ENCODE data around the gene RFX1. TPM values are rescaled to one million over a fixed set of nuclear protein-coding genes. Genes with fewer than 3 reads are reported as not detected.

Gene RFX1
- total and polyA plus RNA-seq, 9 of the 15 experiments (the other 6 are each of a cell fraction or from before 2014, with no cell fraction given) = 0.14 to 19.3 (median 1.2) TPM

DNA sequence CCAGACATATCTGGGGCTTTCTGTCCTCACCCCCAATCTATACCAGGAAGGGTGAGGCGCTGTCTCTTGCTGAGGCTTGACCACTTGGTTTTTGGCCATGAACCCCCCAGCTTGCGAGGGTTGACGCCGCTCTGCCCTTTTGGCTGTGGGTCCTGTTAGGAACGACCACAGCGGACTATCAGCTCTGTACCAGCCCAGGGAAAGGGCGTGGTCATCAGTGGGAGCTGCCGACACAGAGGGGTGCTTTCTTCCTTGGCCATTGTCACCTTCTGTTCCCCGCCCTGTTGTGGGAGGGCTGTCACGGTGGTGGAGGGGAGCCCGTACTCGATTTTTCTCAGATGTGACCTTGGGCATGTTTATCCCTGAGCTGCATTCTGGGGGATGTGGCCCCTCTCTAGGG, 48.1 kb downstream of the RFX1 start (continued):
- TF ChIP-seq ZBTB2 (IDR thresholded peaks at IDR 0.05) = peak; percentile 60; the same call in 1 of the 2 replicates
- 0 out of 2 replicates have a peak, but pooled peaks have one; percentile 12 for TF ChIP-seq TAL1 (IDR thresholded peaks at IDR 0.05)
- TF ChIP-seq BRF1 (IDR thresholded peaks at IDR 0.05; ENCODE audit: borderline replicate concordance, extremely low read depth, insufficient read length) = no peak
- no peak for TF ChIP-seq ZNF740 (CRISPR knock-in tag; IDR thresholded peaks at IDR 0.05)
- no peak for TF ChIP-seq ZNF740 (tag; IDR thresholded peaks at IDR 0.05)
- TF ChIP-seq RNF2 (IDR thresholded peaks at IDR 0.05) = no peak
- TF ChIP-seq ZNF146 (CRISPR knock-in tag; IDR thresholded peaks at IDR 0.05; ENCODE audit: unreplicated experiment) = no peak
- no peak for TF ChIP-seq RERE (CRISPR knock-in tag; IDR thresholded peaks at IDR 0.05; ENCODE audit: borderline replicate concordance)
- TF ChIP-seq TEAD4 (IDR thresholded peaks at IDR 0.05; ENCODE audit: low read length) = 0 out of 2 replicates have a peak, but pooled peaks have one; percentile 14
- TF ChIP-seq TEAD4 (CRISPR knock-in tag; IDR thresholded peaks at IDR 0.05; ENCODE audit: borderline replicate concordance) = no peak
- no peak for TF ChIP-seq ATF6 (CRISPR knock-in tag; IDR thresholded peaks at IDR 0.05)
- no peak for TF ChIP-seq ARNT (IDR thresholded peaks at IDR 0.05)
